Prostate gland (tissue), 2 donors: Measurements from ENCODE around the gene GAREM2.

Experiments used
- POLR2A ChIP-seq: fragments of 450-650 bp; IDR thresholded peaks from one replicate; pipeline ENCODE4 v1.6.1; 2016; ENCODE audit warnings: antibody characterized with exemption, mild to moderate bottlenecking
- TF ChIP-seq, protein P1 (sequence below), 4 experiments: fragments of 200-600 bp in 2 of 4; fragments of 450-650 bp in 2 of 4; sonication (generic) in 2 of 4; IDR thresholded peaks; 1 replicate in 3 of 4; 2 replicates in 1 of 4; pipeline ENCODE4 v1.5.1; 2016 to 2019; ENCODE audit warnings: antibody characterized with exemption in 4 of 4, mild to moderate bottlenecking in 2 of 4, moderate library complexity in 2 of 4

DNA sequence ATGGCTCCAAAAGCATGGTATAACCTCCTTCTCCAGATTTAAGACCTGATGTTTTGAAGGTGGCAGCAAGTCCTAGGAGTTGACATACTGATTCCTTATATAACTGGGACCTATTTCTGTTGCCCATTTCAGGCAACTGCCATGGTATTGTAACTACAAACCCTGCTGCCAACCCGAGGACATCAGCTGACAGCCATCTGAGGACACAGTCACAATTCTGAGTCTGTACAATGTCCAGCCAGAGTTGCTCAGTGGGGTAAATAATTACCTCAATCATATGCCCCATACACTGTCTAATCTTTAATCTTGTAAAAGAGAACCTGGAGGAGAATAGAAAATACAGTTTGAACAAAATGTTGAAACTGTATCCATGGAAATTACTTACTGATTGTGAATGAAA lies 8.7 kb upstream of the GAREM2 start:
- TF ChIP-seq, protein P1, sequence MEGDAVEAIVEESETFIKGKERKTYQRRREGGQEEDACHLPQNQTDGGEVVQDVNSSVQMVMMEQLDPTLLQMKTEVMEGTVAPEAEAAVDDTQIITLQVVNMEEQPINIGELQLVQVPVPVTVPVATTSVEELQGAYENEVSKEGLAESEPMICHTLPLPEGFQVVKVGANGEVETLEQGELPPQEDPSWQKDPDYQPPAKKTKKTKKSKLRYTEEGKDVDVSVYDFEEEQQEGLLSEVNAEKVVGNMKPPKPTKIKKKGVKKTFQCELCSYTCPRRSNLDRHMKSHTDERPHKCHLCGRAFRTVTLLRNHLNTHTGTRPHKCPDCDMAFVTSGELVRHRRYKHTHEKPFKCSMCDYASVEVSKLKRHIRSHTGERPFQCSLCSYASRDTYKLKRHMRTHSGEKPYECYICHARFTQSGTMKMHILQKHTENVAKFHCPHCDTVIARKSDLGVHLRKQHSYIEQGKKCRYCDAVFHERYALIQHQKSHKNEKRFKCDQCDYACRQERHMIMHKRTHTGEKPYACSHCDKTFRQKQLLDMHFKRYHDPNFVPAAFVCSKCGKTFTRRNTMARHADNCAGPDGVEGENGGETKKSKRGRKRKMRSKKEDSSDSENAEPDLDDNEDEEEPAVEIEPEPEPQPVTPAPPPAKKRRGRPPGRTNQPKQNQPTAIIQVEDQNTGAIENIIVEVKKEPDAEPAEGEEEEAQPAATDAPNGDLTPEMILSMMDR (IDR thresholded peaks at IDR 0.05): no peak
- TF ChIP-seq POLR2A: no peak
